ENCODE measurements around the gene HMMR. TPM values are rescaled to one million over a fixed set of nuclear protein-coding genes. Genes with fewer than 3 reads are reported as not detected.

HMMR gene
- total RNA-seq, 8 experiments from 2014 or later, result 0.86 to 37.5 (median 3.4) TPM

DNA sequence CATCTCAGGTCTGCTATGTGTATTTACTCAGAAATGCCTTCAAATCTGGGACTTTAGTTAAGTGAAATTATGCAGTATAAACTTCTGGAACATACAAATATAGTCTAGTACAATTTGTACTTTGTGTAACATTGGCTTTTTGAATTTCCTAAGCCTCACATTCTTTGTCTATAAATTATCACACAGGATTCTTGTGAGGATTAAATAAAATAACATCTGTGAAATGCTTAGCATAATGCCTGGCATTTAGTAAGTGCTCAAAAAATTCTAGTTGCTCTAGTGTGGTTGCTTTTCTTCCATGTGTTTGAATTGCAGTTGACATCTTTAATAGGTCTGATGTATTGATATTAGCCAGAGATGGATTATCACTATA lies 2.6 kb downstream of the HMMR start:
- no peak overlapping the region for H3K27ac ChIP-seq
- no peak overlapping the region for H3K4me3 ChIP-seq
- no peak for ATAC-seq (replicated peaks in 6 of 8)
- no peaks in the 10 kb centered on the region for H3K4me1 ChIP-seq (replicated peaks in 1 of 2)
- in situ Hi-C loops (cut with MboI; ENCODE audit: low pct_unique_long_range_greater_than_20kb in 2 of 9, low sequenced_read_pairs in 9 of 9, unreplicated experiment in 9 of 9), result no loop called here

DNA sequence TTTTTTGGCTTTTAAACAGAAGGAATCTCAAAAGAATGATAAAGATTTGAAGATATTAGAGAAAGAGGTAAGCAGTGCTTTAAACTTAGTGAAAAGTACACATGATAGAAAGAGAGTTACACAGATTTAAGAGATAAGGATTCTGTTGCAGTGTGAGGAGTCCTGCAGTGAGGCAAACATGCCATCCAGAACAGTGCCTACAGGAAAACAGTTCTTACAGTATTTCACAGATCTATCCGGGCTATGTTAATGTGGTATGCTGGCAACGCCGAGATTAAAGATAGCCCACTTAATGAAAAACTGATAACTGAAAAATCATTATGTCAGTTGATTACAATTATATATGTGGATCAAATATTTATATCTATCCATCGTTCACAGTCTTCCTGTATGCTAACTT lies 7.2 kb downstream of the HMMR start:
- Histone ChIP-seq H3K4me3 (no peak overlapping the region), H3K27ac (no peak overlapping the region), H3K4me1 (replicated peaks in 1 of 2) (no peaks in the 10 kb centered on the region)
- in situ Hi-C loops (cut with MboI; ENCODE audit: low pct_unique_long_range_greater_than_20kb in 2 of 9, low sequenced_read_pairs in 9 of 9, unreplicated experiment in 9 of 9), result no loop called here
- ATAC-seq (replicated peaks in 6 of 8), result no peak
- 60 to 100% (median 87%) methylated on average over 1 to 4 of the region's 4 CpGs; no CpG with 5 or more reads in 2 of the 10 experiments for WGBS, 10 experiments

DNA sequence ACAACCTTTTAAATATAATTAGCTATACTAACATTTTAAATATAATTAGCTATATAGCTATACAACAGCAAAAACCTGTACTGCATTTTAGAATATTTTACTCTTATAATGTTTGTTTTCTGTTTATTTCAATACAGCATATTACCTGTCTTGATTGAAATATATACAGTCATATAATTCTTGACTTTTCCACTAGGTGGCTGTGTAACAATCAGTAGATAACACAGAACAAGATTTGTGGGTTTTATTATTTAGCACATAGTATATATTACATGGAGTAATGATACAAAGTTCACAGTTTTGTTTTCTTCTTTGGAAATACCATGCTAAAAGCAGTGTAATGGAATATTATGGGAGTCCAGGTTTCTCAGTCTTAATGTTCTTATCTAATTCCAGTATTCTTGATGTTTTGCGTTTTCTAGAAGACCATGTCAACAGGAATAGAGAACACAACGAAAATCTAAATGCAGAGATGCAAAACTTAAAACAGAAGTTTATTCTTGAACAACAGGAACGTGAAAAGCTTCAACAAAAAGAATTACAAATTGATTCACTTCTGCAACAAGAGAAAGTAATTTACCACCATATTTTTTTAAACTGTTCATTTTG lies 13.3 kb downstream of the HMMR start:
- Histone ChIP-seq H3K27ac (no peak overlapping the region), H3K4me1 (replicated peaks in 1 of 2) (no peaks in the 10 kb centered on the region), H3K4me3 (no peak overlapping the region)
- ATAC-seq (replicated peaks in 6 of 8), result peak in 2 of 8 experiments; percentile 58 to 61
- in situ Hi-C loops (cut with MboI; ENCODE audit: low pct_unique_long_range_greater_than_20kb in 2 of 9, low sequenced_read_pairs in 9 of 9, unreplicated experiment in 9 of 9), result no loop called here
- 71 to 100% (median 95%) methylated on average over 2 to 3 of the region's 3 CpGs for WGBS, 10 experiments

DNA sequence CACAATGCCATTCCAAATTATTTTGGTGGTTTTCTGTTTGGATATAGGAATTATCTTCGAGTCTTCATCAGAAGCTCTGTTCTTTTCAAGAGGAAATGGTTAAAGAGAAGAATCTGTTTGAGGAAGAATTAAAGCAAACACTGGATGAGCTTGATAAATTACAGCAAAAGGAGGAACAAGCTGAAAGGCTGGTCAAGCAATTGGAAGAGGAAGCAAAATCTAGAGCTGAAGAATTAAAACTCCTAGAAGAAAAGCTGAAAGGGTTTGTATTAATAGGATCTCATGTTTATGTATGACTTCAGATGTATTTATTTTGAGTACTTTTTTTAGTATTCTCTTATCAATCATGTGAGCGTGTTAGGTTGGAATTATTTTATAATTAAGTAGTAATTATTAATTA lies 15.0 kb downstream of the HMMR start:
- in situ Hi-C loops (cut with MboI; ENCODE audit: low pct_unique_long_range_greater_than_20kb in 2 of 9, low sequenced_read_pairs in 9 of 9, unreplicated experiment in 9 of 9), result no loop called here
- WGBS, 10 experiments, result 83 to 100% (median 96%) methylated on average over 2 of the region's 2 CpGs
- ATAC-seq (replicated peaks in 6 of 8), result no peak
- H3K4me1 ChIP-seq (replicated peaks in 1 of 2), result no peaks in the 10 kb centered on the region
- H3K27ac ChIP-seq, result no peak overlapping the region
- no peak overlapping the region for H3K4me3 ChIP-seq

DNA sequence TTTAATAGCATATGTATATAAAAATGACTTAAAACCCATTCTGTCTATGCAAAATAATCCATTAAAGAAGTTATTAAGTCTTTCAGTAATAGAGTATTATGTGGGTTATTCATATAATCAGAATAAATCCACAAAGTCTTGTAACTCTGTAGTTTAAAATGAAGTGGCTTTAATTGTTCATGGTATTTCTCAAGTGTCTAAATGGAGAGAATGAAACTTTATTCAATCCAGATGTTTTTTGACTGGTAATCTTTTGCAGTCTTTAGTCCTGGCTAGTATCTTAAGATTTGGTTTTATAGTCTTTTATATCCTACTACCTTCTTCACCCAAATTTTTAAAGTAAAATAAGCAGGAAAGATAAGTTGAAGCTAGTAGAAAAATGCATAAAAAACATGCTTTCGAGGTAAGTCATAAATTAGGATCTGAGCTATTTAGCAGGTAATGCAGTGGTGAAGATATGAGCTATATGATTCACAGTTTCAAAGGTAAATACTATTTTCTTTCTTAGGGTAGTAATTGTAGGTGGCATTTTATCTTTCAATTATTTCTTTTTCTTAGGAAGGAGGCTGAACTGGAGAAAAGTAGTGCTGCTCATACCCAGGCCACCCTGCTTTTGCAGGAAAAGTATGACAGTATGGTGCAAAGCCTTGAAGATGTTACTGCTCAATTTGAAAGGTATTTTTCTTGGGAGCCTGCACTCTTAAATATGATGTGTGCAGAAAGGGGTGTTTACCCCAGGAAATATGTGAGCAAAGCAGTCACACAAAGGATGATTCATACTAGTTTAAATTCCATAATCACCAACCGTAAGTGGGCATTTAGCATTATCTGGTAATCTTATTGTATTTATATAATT lies 17.9 kb downstream of the HMMR start:
- no peak overlapping the region for H3K27ac ChIP-seq
- in situ Hi-C loops (cut with MboI; ENCODE audit: low pct_unique_long_range_greater_than_20kb in 2 of 9, low sequenced_read_pairs in 9 of 9, unreplicated experiment in 9 of 9), result no loop called here
- 11 to 100% (median 89%) methylated on average over 1 to 2 of the region's 2 CpGs for WGBS, 10 experiments
- ATAC-seq (replicated peaks in 6 of 8), result peak in 3 of 8 experiments; percentile 26 to 90 (median 81)
- H3K4me1 ChIP-seq (replicated peaks in 1 of 2), result no peaks in the 10 kb centered on the region
- no peak overlapping the region for H3K4me3 ChIP-seq

DNA sequence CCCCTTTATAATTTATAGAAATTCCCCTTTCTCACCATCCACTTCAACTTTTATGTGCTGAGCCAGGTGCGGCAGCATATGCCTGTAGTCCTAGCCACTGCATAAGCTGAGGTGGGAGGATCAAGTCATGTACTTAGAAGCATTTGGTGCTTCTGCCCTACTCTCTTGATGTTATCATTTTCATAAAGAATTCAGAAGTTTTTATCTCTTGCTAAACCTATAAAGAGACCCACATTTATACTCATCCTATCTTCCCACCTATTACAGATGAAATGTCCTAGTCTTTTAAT lies 18.5 kb downstream of the HMMR start:
- Histone ChIP-seq H3K4me1 (replicated peaks in 1 of 2) (no peaks in the 10 kb centered on the region), H3K27ac (no peak overlapping the region), H3K4me3 (no peak overlapping the region)
- peak in 2 of 8 experiments; percentile 18 to 34 for ATAC-seq (replicated peaks in 6 of 8)
- in situ Hi-C loops (cut with MboI; ENCODE audit: low pct_unique_long_range_greater_than_20kb in 2 of 9, low sequenced_read_pairs in 9 of 9, unreplicated experiment in 9 of 9), result no loop called here
- 67 to 100% (median 95%) methylated on average over 1 of the region's 1 CpG; no CpG with 5 or more reads in 4 of the 10 experiments for WGBS, 10 experiments

DNA sequence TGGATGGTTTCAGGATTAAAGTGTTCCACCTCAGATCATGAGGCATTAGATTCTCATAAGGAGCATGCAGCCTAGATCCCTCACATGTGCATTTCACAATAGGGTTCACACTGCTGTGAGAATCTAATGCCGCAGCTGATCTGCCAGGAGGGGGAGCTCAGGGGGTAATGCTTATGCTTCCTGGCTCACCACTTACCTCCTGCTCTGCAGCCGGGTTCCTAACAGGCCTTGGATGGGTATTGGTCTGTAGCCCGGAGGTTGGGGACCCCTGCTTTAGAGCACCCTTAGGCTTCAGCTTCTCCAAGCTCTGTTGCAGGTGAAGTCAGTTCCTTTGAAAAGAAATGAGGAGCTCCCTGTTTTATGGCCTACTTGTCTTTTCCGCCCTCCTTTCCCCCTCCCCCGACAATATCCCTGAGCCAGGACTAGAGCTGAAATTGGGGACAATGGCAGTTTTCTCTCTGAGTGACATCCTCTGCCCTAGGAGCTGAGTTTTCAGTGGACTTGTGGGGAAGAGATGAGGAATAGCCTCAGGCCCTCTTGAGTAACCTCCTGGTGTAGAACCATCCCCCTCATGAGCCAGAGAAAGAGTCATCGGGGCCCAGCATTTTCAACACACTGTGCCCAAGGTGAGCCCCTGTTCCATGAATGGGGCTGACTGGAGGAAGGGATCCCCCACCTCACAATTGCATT lies 28.8 kb downstream of the HMMR start:
- WGBS, 10 experiments, result 56 to 100% (median 90%) methylated on average over 2 of the region's 6 CpGs; no CpG with 5 or more reads in 5 of the 10 experiments
- in situ Hi-C loops (cut with MboI; ENCODE audit: low pct_unique_long_range_greater_than_20kb in 2 of 9, low sequenced_read_pairs in 9 of 9, unreplicated experiment in 9 of 9), result no loop called here
- Histone ChIP-seq H3K27ac (no peak overlapping the region), H3K4me3 (no peak overlapping the region), H3K4me1 (replicated peaks in 1 of 2) (no peaks in the 10 kb centered on the region)
- peak in 2 of 8 experiments; percentile 23 to 70 for ATAC-seq (replicated peaks in 6 of 8)

DNA sequence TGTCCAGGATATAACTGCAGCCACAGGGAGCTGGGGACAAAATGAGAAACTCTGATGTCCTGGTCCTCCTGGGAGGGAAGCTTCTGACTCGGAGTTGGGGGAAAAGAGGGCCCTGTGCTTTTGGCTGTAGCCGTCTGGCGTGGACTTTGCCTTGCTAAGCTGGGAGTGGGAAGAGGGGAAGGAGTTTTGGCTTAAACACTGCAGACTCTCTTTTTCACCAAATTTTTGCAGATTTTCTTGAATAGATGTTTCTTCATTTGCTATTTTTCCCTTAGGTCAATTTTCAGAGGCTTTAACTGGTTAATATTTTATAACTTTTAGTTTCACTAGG lies 29.3 kb downstream of the HMMR start:
- no peak for ATAC-seq (replicated peaks in 6 of 8)
- in situ Hi-C loops (cut with MboI; ENCODE audit: low pct_unique_long_range_greater_than_20kb in 2 of 9, low sequenced_read_pairs in 9 of 9, unreplicated experiment in 9 of 9), result no loop called here
- no peak overlapping the region for H3K27ac ChIP-seq
- no peak overlapping the region for H3K4me3 ChIP-seq
- WGBS, 10 experiments, result 75 to 100% (median 98%) methylated on average over 1 to 3 of the region's 3 CpGs; no CpG with 5 or more reads in 2 of the 10 experiments
- H3K4me1 ChIP-seq (replicated peaks in 1 of 2), result no peaks in the 10 kb centered on the region

DNA sequence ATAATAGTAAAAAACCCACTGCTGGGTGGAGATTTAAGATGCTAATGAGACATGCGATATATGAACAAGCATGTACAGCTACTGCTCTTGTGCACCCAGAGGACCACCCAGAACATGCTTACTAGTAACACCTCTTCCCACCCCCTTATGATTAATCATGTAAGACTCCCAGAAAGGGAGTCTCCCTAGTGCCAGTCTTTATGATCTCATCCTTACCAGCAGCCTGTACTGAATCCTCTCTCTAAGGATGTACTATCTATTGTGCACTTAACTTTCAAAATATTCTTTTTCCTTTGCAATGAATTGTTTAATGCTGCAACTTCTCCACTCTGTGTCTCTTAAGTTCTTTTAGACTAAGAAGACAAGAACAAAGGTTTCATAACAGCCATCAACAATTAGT lies 35.9 kb downstream of the HMMR start:
- Histone ChIP-seq H3K4me3 (no peak overlapping the region), H3K27ac (no peak overlapping the region), H3K4me1 (replicated peaks in 1 of 2) (no peaks in the 10 kb centered on the region)
- WGBS, 10 experiments, result 50 to 100% (median 76%) methylated on average over 1 of the region's 1 CpG; no CpG with 5 or more reads in 4 of the 10 experiments
- in situ Hi-C loops (cut with MboI; ENCODE audit: low pct_unique_long_range_greater_than_20kb in 2 of 9, low sequenced_read_pairs in 9 of 9, unreplicated experiment in 9 of 9), result no loop called here
- peak in 3 of 8 experiments; percentile 29 to 100 (median 99) for ATAC-seq (replicated peaks in 6 of 8)

DNA sequence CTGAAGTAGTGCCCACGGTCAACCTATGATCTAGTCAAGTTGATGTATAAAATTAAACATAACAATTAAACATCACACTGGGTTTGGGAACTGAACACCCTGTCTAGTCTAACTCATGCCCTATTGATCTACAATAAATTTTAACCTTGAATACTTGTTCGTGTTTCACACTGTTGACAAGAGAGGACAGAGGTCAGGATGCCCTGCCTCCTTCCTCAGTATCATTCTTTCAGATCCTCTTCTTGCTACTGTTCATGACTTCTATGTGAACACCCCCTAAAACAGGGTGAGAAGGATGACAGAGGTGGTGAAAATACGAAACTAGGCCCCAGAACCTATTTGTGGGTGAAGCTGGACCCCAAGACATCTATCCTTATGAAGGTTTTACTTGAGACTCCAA lies 36.9 kb downstream of the HMMR start:
- H3K4me3 ChIP-seq, result no peak overlapping the region
- H3K4me1 ChIP-seq (replicated peaks in 1 of 2), result peaks cover 0 to under 1% of the 10 kb centered on the region in 2 donors
- in situ Hi-C loops (cut with MboI; ENCODE audit: low pct_unique_long_range_greater_than_20kb in 2 of 9, low sequenced_read_pairs in 9 of 9, unreplicated experiment in 9 of 9), result no loop called here
- H3K27ac ChIP-seq, result no peak overlapping the region
- 40 to 100% (median 89%) methylated on average over 1 to 3 of the region's 3 CpGs; no CpG with 5 or more reads in 2 of the 10 experiments for WGBS, 10 experiments
- ATAC-seq (replicated peaks in 6 of 8), result no peak

DNA sequence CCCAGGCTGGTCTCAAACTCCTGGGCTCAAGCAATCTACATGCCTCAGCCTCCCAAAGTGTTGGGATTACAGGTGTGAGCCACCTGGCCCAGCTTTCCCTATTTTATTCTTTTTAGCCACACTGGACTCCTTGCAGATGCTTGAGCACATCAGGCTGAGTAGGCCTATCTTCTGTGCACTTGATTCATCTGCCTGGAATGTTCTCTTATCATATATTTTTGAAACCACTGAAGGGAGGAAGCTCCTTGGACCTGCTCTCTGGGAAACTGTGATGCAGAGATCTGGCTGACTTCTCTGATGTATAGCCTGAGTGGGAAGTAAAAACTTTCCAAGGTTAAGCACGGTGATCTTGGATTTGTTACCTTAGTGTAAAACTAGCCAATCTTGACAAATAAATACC lies 38.5 kb downstream of the HMMR start:
- in situ Hi-C loops (cut with MboI; ENCODE audit: low pct_unique_long_range_greater_than_20kb in 2 of 9, low sequenced_read_pairs in 9 of 9, unreplicated experiment in 9 of 9), result no loop called here
- Histone ChIP-seq H3K27ac (no peak overlapping the region), H3K4me3 (no peak overlapping the region), H3K4me1 (replicated peaks in 1 of 2) (peaks cover 4 to 6% of the 10 kb centered on the region in 2 donors)
- WGBS, 10 experiments, result 91 to 100% (median 100%) methylated on average over 1 of the region's 1 CpG; no CpG with 5 or more reads in 1 of the 10 experiments
- no peak for ATAC-seq (replicated peaks in 6 of 8)

DNA sequence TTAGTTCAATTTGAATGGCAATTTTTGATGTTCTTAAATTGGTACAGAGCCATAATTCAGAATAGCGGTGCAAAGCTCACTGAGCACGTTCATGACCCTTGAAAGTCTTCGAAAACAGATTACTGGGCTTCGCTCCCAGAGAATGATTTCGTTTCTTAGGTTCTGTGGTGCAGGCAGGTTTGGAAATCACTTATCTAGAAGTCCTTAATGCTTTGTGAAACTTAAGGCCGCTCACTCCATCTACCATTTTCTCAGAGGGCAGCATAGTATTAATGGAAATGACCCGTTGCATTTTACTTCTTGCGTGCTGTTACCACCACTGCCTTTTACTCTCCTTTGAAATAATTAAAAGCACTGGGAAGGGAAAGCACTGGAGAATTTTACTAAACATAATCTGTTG lies 42.1 kb downstream of the HMMR start:
- Histone ChIP-seq H3K4me3 (peak overlapping the region in 4 of 5 donors; percentile 71 to 91 (median 84)), H3K4me1 (replicated peaks in 1 of 2) (peaks cover 4 to 15% of the 10 kb centered on the region in 2 donors), H3K27ac (no peak overlapping the region)
- ATAC-seq (replicated peaks in 6 of 8), result no peak
- in situ Hi-C loops (cut with MboI; ENCODE audit: low pct_unique_long_range_greater_than_20kb in 2 of 9, low sequenced_read_pairs in 9 of 9, unreplicated experiment in 9 of 9), result no loop called here
- 40 to 88% (median 76%) methylated on average over 2 to 8 of the region's 8 CpGs; no CpG with 5 or more reads in 2 of the 10 experiments for WGBS, 10 experiments

Data from motor neuron (in vitro differentiated cells).